Measurements from ENCODE around the gene PTP4A2. TPM values are rescaled to one million over a fixed set of nuclear protein-coding genes. Genes with fewer than 3 reads are reported as not detected.

Gene PTP4A2
- total RNA-seq, result 100 to 1,000 TPM; 334 to 347 TPM

DNA sequence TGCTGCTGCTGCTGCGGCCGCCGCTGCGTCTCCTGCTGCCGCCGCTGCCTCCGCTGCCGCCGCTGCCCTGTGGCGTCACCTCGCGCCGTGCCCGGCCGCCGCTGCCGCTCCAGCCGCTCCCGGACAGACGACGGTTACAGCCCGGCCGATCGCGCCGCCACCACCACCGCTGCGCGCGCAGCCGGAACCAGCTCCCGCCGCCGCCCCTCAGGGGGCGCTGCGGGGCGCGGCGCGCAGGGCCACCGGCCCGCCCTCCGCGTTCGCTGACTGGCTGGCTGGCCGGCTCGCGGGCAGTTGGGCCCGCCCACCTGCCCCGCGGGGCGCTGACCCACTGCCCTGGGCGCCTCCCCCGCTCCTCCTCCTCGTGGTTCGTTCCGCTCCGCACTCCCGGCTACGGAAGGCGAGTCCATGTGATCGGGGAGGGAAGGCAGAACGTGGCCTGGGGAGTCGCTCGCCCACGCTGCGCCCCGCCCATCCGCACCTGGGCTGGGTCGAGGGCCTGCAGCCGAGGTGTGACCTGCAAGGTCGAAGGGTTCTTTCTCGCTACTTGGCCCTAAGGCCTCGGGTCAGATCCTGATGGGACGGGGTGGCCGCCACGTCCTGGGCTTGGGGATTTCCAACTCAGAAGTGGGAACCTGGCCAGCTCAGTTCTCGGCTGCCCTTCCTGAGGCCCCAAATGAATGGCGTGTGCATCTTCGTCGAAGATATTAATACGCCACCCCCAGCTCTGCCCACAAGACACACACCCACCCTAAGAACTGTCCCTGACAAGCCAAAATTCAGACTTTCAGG, at the start of gene PTP4A2:
Gene PTP4A2, minus strand, starts transcription at position 185 of the 792 bp plus-strand sequence. CDS start 19,303 bp downstream, outside the sequence.
- peak; percentile 85 for DNase-seq
- ChIA-PET POLR2A (interaction anchor here (0.5 to 0.6 kb wide), 2 partner anchors 204 to 455 kb away, joined by 4 read pairs; no protein-coding TSS in a partner anchor), CTCF (interaction anchor here (0.6 to 14.9 kb wide), 25 partner anchors 8 to 287 kb away, joined by 3 to 371 read pairs (median 4); no protein-coding TSS in a partner anchor)
- peak within 1 kb of the TSS; percentile 89 for H3K4me3 Mint-ChIP-seq
- H3K36me3 Mint-ChIP-seq (ENCODE audit: low read depth), result peaks cover 29% of the 10 kb centered on the region
- H3K9me3 Mint-ChIP-seq, result no peaks in the 10 kb centered on the region
- H3K27me3 Mint-ChIP-seq, result no peaks in the 10 kb centered on the region
- peak within 1 kb of the TSS; percentile 97 for H3K27ac Mint-ChIP-seq
- peaks cover 79% of the 10 kb centered on the region for H3K4me1 Mint-ChIP-seq

DNA sequence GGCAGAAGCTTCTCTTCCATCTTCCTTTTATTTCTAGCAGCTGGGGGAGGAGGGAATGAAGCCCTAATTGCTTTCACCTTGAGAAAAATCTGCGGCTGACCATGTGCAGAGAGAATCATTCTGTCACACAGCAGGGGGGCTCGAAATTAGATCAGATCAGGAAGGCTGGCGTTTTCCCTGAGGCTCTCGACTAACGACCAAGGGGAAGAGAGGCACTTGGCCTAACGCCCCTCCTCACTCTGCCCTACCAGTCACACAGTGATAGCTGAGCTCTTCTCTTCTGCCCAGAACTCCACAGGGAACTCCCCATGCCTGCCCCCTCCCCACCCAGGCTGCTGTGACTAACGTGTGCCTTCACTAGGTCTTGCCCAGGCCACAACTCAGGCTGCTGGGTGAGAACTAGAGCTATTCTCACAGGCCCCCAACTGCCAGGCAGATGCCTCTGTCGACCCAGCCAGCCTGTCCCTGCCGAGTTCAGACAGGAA, 49.0 kb upstream of the PTP4A2 start:
- peaks cover 50% of the 10 kb centered on the region for H3K4me1 Mint-ChIP-seq
- POLR2A ChIA-PET, result no interaction called here
- H3K4me3 Mint-ChIP-seq, result no peak overlapping the region
- peaks cover 4% of the 10 kb centered on the region for H3K9me3 Mint-ChIP-seq
- no peak for DNase-seq
- CTCF ChIA-PET, result interaction anchor here (1.1 to 1.5 kb wide), 5 partner anchors 12 to 192 kb away, joined by 3 to 6 read pairs (median 4); partner anchors contain the start of gene TXLNA
- H3K27ac Mint-ChIP-seq, result peak overlapping the region; percentile 46
- H3K36me3 Mint-ChIP-seq (ENCODE audit: low read depth), result peaks cover 4% of the 10 kb centered on the region
- H3K27me3 Mint-ChIP-seq, result no peaks in the 10 kb centered on the region

DNA sequence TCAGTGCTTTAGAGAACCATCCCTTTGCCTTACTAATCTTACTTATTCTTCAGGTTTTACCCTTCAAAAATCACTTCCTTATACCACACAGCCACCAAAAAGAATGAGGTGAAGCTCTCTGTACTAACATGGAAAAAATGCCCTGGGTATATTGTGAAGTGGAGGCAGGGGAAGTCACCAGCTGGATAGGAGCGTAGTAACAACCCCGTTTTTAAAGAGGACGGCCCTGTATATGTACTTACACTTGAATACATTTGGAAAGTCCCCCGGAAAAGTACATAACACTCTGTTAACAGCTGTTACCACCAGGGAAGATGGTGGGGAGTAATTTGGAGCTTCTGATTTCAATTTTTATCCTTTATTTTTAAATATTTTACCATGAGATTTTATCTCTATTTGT, 47.3 kb upstream of the PTP4A2 start:
- peaks cover 4% of the 10 kb centered on the region for H3K9me3 Mint-ChIP-seq
- H3K4me1 Mint-ChIP-seq, result peaks cover 60% of the 10 kb centered on the region
- no peaks in the 10 kb centered on the region for H3K27me3 Mint-ChIP-seq
- peak overlapping the region; percentile 34 for H3K4me3 Mint-ChIP-seq
- peak overlapping the region; percentile 94 for H3K27ac Mint-ChIP-seq
- no peak for DNase-seq
- ChIA-PET POLR2A (interaction anchor here (0.6 to 0.7 kb wide), 2 partner anchors 14 to 764 kb away, joined by 3 to 4 read pairs; no protein-coding TSS in a partner anchor), CTCF (interaction anchor here (1.0 to 2.0 kb wide), 8 partner anchors 13 to 263 kb away, joined by 3 to 6 read pairs (median 4); partner anchors contain the start of gene PTP4A2)
- H3K36me3 Mint-ChIP-seq (ENCODE audit: low read depth), result peaks cover 4% of the 10 kb centered on the region

DNA sequence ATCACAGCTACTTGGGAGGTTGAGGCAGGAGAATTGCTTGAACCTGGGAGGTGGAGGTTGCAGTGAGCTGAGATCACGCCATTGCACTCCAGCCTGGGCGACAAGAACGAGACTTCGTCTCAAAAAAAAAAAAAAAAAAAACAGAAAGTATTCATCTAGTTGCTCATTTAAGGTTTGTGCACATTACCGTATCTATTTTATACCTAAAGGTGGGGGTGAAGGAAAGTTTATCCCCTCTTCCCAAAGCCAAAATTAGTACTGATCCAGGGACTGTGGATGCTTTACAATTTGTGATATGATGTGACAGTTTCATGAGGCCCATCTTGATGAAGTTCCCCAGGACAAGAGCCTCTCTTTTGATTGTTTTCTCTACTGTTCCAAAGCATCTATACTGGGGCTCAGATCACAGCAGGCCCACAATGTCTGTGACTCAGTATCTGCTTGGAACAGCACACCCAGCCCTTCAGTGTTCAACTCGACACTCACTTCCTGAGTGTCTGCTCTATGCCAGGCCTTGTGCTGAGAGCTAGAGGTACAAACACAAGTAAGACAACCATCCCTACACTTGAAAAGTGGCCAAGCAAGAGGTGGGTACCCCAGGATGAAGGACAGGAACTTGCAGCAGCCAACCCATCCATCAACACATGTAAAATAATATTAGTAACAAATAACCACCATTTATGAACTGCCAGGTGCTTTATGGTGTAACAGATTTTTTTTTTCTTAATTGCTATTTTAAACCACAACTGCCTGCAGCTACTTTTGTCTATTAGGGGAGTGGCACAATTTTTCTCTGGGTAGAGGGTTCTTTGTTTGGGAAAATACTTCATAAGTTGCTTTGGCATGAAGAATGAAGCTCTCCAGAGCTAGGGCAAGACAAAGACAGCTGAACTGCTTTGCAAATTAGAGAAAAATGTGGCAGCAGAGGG, 46.5 kb upstream of the PTP4A2 start:
- H3K4me1 Mint-ChIP-seq, result peaks cover 56% of the 10 kb centered on the region
- POLR2A ChIA-PET, result interaction anchor here (0.6 kb wide), 1 partner anchor 765 kb away, joined by 3 read pairs; no protein-coding TSS in a partner anchor

DNA sequence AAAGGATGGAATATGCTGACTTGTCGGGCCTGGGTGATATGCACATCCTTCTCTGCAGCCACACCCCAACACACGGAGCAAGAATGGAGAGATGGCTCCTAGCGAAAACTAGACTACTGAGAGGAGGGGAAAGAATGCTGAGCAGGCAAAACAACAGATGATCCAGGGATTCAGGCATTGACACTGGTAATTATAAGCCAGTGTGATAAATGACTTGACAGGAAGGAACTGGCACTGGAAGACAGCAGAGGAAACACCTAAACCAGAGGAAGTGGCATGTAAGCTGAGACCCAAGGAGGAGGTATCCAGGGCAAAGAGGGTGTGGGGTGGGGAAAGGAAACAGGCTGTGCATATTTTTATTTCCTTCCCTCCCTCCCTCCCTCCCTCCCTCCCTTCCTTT, 43.8 kb upstream of the PTP4A2 start:
- Mint-ChIP-seq H3K36me3 (ENCODE audit: low read depth) (peaks cover 4% of the 10 kb centered on the region), H3K27ac (peak overlapping the region; percentile 86), H3K4me1 (peaks cover 56% of the 10 kb centered on the region), H3K9me3 (peaks cover 4% of the 10 kb centered on the region), H3K4me3 (peak overlapping the region; percentile 22), H3K27me3 (no peaks in the 10 kb centered on the region)
- ChIA-PET POLR2A (interaction anchor here (0.6 kb wide), 1 partner anchor 23 kb away, joined by 3 read pairs; no protein-coding TSS in a partner anchor), CTCF (interaction anchor here (1.0 to 1.2 kb wide), 3 partner anchors 18 to 44 kb away, joined by 3 to 4 read pairs (median 3); partner anchors contain the start of gene PTP4A2)
- peak; percentile 69 for DNase-seq

More for the DNA sequence above, 46.5 kb upstream of the PTP4A2 start:
- Mint-ChIP-seq H3K9me3 (peaks cover 4% of the 10 kb centered on the region), H3K36me3 (ENCODE audit: low read depth) (peaks cover 4% of the 10 kb centered on the region), H3K27ac (peak overlapping the region; percentile 94), H3K4me3 (peak overlapping the region; percentile 34), H3K27me3 (no peaks in the 10 kb centered on the region)
- DNase-seq, result peak; percentile 41
- CTCF ChIA-PET, result interaction anchor here (0.5 to 2.0 kb wide), 12 partner anchors 10 to 650 kb away, joined by 3 to 6 read pairs (median 4); partner anchors contain the start of gene PTP4A2

DNA sequence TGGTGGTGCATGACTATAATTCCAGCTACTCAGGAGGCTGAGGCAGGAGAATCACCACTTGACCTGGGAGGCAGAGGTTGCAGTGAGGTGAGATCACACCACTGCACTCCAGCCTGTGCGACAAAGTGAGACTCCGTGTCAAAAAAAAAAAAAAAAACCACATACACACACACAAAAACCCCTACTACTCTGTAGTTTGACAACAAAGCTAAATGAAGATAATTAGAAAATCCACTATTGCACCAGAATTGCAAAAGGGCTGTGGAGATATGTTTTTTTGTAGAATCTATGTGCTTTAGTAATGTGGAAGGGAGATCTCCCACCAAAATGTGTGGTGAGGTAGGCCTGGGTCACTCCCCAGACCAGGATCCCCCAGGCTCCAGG, 43.3 kb upstream of the PTP4A2 start:
- Mint-ChIP-seq H3K4me1 (peaks cover 52% of the 10 kb centered on the region), H3K27me3 (no peaks in the 10 kb centered on the region), H3K36me3 (ENCODE audit: low read depth) (peaks cover 4% of the 10 kb centered on the region), H3K4me3 (peak overlapping the region; percentile 22), H3K27ac (peak overlapping the region; percentile 86), H3K9me3 (peaks cover 4% of the 10 kb centered on the region)
- DNase-seq, result no peak
- ChIA-PET CTCF (interaction anchor here (0.7 to 1.5 kb wide), 4 partner anchors 17 to 164 kb away, joined by 3 to 4 read pairs (median 3); partner anchors contain the start of gene PTP4A2), POLR2A (no interaction called here)

DNA sequence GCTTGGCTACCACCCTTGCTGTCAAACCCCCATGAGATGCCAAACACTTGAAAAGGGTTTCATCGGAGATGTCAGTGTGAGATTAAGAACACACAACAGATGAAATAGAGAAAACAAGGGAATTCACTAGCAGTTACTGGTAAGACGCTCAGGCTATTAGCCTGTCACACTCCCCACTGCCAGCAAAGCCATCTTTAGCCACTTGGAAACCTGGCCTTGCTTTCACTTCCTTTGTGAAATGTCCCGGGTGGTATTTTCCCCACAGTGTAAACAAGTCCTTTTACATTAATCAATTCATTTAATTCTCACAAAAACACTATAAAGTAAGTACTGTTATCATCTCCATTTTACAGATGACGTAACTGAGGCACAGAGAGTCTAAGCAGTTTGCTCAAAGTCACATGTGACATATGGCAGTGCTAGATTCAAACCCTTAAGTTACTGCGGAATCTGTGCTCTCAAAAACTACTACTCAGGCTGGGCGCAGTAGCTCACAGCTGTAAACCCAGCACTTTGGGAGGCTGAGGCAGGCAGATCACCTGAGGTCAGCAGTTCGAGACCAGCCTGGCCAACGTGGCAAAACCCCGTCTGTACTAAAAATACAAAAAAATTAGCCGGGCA, 42.8 kb upstream of the PTP4A2 start:
- POLR2A ChIA-PET, result no interaction called here
- Mint-ChIP-seq H3K27ac (peak overlapping the region; percentile 86), H3K4me3 (no peak overlapping the region)

DNA sequence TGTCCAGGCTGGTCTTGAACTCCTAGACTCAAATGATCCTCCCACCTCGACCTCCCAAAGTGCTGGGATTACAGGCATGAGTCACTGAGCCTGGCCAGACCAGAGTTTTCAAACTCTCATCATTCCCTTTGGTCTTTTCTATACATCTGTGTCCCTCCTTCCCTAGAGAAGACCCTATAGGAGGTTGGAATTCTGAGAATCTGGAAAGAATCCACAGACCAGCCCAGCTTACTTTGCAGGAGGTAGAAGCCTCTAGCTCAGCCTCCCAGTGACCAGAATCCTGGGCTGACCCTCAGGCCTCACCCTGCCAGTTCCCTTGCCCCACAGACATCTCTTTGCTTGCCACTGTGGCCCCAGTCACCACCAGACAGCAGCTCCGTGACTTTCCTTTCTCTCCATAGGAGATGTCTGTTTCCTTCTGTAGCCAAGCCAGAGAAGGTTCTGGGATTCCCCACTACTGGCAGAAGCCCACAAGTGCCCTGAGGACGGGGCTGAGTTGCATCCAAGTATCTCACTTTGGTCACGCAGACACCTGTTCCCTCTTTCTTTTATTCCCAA, 40.8 kb upstream of the PTP4A2 start:
- H3K4me1 Mint-ChIP-seq, result peaks cover 39% of the 10 kb centered on the region
- ChIA-PET CTCF (interaction anchor here (0.6 to 3.6 kb wide), 3 partner anchors 15 to 331 kb away, joined by 5 to 22 read pairs (median 5); no protein-coding TSS in a partner anchor), POLR2A (no interaction called here)
- H3K27me3 Mint-ChIP-seq, result no peaks in the 10 kb centered on the region
- no peak overlapping the region for H3K27ac Mint-ChIP-seq
- H3K4me3 Mint-ChIP-seq, result no peak overlapping the region
- H3K9me3 Mint-ChIP-seq, result peaks cover 4% of the 10 kb centered on the region
- peaks cover 4% of the 10 kb centered on the region for H3K36me3 Mint-ChIP-seq (ENCODE audit: low read depth)
- no peak for DNase-seq

More for the DNA sequence above, 42.8 kb upstream of the PTP4A2 start:
- Mint-ChIP-seq H3K4me1 (peaks cover 52% of the 10 kb centered on the region), H3K27me3 (no peaks in the 10 kb centered on the region), H3K36me3 (ENCODE audit: low read depth) (peaks cover 4% of the 10 kb centered on the region), H3K9me3 (peaks cover 4% of the 10 kb centered on the region)
- no peak for DNase-seq
- CTCF ChIA-PET, result interaction anchor here (0.7 to 1.5 kb wide), 4 partner anchors 43 to 163 kb away, joined by 3 read pairs; partner anchors contain the start of gene PTP4A2

DNA sequence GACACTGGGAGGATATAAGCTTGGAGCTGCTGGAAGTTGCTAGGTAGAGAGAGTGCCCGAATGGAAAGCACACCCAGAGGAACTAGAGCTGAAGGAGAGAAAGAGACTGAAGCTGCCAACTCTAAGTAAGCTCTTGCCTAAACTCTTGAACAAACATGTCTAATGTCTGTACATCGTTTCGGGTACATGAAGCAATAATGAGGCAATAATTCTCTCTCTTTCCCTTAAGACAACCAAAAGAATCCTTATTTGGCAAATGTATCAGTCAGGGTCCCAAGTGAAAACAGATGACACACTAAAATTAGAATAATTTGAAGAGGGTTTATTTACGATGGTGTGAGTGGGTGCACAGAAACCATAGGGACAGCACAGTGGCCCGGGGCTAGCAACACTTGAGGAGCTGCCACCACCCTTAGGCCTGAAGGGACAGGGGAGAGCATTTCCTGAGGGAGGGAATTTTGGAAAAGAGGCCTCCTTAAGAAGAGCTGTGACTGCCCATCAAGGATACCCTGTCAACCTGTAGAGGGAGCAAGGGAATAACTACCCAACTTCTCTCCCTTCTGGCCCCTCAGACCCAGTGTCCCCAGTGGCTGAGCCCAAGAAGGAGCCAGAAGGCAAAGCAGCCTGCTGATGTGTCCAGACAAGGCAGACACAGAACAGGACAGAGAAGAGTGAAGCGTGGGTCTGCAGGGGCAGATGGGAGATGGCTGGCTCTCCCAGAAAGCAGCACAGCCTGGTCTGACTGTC, 39.4 kb upstream of the PTP4A2 start:
- H3K27ac Mint-ChIP-seq, result peak overlapping the region; percentile 55
- H3K36me3 Mint-ChIP-seq (ENCODE audit: low read depth), result peaks cover 1% of the 10 kb centered on the region
- POLR2A ChIA-PET, result interaction anchor here (0.6 kb wide), 1 partner anchor 62 kb away, joined by 10 read pairs; no protein-coding TSS in a partner anchor
- CTCF ChIA-PET, result interaction anchor here (0.6 to 3.6 kb wide), 5 partner anchors 9 to 153 kb away, joined by 3 to 22 read pairs (median 4); no protein-coding TSS in a partner anchor
- H3K4me1 Mint-ChIP-seq, result peaks cover 27% of the 10 kb centered on the region
- no peak for DNase-seq
- H3K9me3 Mint-ChIP-seq, result no peaks in the 10 kb centered on the region
- no peak overlapping the region for H3K4me3 Mint-ChIP-seq
- H3K27me3 Mint-ChIP-seq, result no peaks in the 10 kb centered on the region

DNA sequence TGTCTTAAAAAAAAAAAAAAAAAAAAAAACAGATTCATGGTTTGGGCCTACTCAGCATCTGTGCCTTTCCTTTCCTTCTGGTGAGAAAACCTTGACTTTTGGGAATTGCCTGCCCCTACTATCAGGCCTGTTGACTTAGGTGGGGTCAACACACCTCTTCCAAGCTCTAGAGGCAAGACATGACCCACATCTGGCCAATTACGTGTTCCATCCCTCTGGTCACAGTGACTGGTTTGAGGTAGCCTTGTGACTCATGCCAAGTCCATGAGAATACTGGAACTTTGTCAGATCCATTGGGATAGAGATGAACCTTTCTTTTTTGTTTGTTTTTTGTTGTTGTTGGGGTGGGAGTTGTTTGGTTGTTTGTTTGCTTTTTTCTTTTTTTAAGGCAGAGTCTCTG, 38.2 kb upstream of the PTP4A2 start:
- Mint-ChIP-seq H3K27me3 (peaks cover 2% of the 10 kb centered on the region), H3K36me3 (ENCODE audit: low read depth) (no peaks in the 10 kb centered on the region), H3K27ac (no peak overlapping the region), H3K9me3 (no peaks in the 10 kb centered on the region), H3K4me1 (peaks cover 19% of the 10 kb centered on the region), H3K4me3 (no peak overlapping the region)
- ChIA-PET POLR2A (interaction anchor here (1.2 kb wide), 1 partner anchor 36 kb away, joined by 3 read pairs; no protein-coding TSS in a partner anchor), CTCF (interaction anchor here (1.0 to 5.0 kb wide), 4 partner anchors 8 to 32 kb away, joined by 4 to 29 read pairs (median 4); no protein-coding TSS in a partner anchor)
- DNase-seq, result no peak
